HepG2 (cell line): Measurements from ENCODE around the gene FAM20A.
"Not testable (repeated sequence)": the region's sequence is repeated elsewhere in the genome, so short reads cannot be mapped to it uniquely, and the experiment has no call there.

ENCODE experiments used
- ARID2 ChIP-seq: sonication (generic); formaldehyde crosslinking; IDR thresholded peaks from 2 replicates; pipeline ENCODE4 v1.8.1; 2022; ENCODE audit warnings: mild to moderate bottlenecking, missing genetic modification reagents, borderline replicate concordance
- GATA4 ChIP-seq: sonication (generic); IDR thresholded peaks from 2 replicates; pipeline ENCODE4 v1.6.1; 2016; ENCODE audit warnings: antibody characterized with exemption, low read depth, borderline replicate concordance
- JUND ChIP-seq: sonication (generic); formaldehyde crosslinking; IDR thresholded peaks from 2 replicates; pipeline ENCODE4 v1.8.0; 2022; ENCODE audit warnings: mild to moderate bottlenecking, missing genetic modification reagents
- KMT2A ChIP-seq: sonication (generic); formaldehyde crosslinking; IDR thresholded peaks from 2 replicates; pipeline ENCODE4 v1.4.0; 2020; ENCODE audit warnings: missing genetic modification reagents
- RAD51 ChIP-seq: fragments of 450-650 bp; IDR thresholded peaks from 2 replicates; pipeline ENCODE4 v1.6.1; 2016; ENCODE audit warnings: borderline replicate concordance
- SRSF1 ChIP-seq: fragments of 200-400 bp; formaldehyde crosslinking; optimal IDR thresholded peaks from 2 replicates; pipeline ENCODE3; 2017; ENCODE audit warnings: mild to moderate bottlenecking, low read depth, low read length, moderate library complexity
- SSRP1 ChIP-seq: IDR thresholded peaks from 2 replicates; pipeline ENCODE4 v1.6.1; 2016; ENCODE audit warnings: control low read depth
- TCF12 ChIP-seq, 2 experiments: fragments of 450-650 bp in 1 of 2; sonication (generic) in 1 of 2; formaldehyde crosslinking in 1 of 2; IDR thresholded peaks; 2 replicates each; pipeline versions ENCODE4 v1.6.1 to v1.8.0; 2017 to 2022; ENCODE audit warnings: antibody characterized with exemption in 1 of 2, mild to moderate bottlenecking in 1 of 2, missing genetic modification reagents in 1 of 2, moderate library complexity in 1 of 2
- TCF7L2 ChIP-seq: IDR thresholded peaks from 2 replicates; pipeline ENCODE4 v1.6.1; 2011; ENCODE audit warnings: mild to moderate bottlenecking, low read depth, low read length, moderate library complexity
- YY1 ChIP-seq: IDR thresholded peaks from 2 replicates; pipeline ENCODE4 v1.6.1; 2011; ENCODE audit warnings: low read length, low read depth, moderate library complexity, mild to moderate bottlenecking; ENCODE audit not compliant: insufficient read depth, insufficient replicate concordance
- ZNF792 ChIP-seq: IDR thresholded peaks from 2 replicates; pipeline ENCODE4 v1.6.1; 2016
- TF ChIP-seq, protein P1 (sequence below): sonication (generic); formaldehyde crosslinking; IDR thresholded peaks from 2 replicates; pipeline ENCODE4 v1.5.0; 2020; ENCODE audit warnings: mild to moderate bottlenecking, missing genetic modification reagents, moderate library complexity
- TF ChIP-seq, protein P2 (sequence below): sonication (generic); formaldehyde crosslinking; IDR thresholded peaks from 2 replicates; pipeline ENCODE4 v1.4.0; 2020; ENCODE audit warnings: low read depth, mild to moderate bottlenecking, missing genetic modification reagents

DNA sequence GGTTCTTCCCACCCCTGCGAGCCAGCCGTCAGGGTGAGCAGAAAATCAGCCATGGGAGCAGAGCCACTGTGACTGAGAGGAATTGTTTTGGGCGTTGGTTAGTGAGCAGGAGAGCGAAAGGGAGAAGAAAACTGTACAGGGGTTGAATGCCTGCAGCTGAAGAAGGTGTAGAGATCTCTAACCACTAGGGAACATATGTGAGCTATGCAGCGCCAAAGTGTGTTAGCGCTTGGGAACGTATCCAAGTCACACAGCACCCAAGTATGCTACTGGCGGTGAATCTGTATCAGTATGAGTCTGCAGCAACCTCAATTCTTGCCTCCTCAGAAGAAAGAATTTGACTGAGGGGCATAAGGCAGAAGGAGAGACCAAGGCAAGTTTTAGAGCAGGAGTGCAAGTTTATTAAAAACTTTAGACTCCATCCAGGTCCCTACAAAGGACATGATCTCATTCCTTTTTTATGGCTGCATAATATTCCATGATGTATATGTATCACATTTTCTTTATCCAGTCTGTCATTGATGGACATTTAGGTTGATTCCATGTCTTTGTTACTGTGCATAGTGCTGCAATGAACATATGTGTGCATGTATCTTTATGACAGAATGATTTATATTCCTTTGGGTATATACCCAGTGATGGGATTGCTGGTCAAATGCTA lies 108.6 kb downstream of the FAM20A start:
- not testable (repeated sequence) for TF ChIP-seq KMT2A (CRISPR knock-in tag); SRSF1; TCF7L2; ARID2 (CRISPR knock-in tag); ZNF792 (CRISPR knock-in tag); SSRP1 (CRISPR knock-in tag); TCF12 (IDR thresholded peaks at IDR 0.05); TCF12 (CRISPR knock-in tag; IDR thresholded peaks at IDR 0.05); YY1; JUND (CRISPR knock-in tag); GATA4; RAD51
- TF ChIP-seq, protein P1, sequence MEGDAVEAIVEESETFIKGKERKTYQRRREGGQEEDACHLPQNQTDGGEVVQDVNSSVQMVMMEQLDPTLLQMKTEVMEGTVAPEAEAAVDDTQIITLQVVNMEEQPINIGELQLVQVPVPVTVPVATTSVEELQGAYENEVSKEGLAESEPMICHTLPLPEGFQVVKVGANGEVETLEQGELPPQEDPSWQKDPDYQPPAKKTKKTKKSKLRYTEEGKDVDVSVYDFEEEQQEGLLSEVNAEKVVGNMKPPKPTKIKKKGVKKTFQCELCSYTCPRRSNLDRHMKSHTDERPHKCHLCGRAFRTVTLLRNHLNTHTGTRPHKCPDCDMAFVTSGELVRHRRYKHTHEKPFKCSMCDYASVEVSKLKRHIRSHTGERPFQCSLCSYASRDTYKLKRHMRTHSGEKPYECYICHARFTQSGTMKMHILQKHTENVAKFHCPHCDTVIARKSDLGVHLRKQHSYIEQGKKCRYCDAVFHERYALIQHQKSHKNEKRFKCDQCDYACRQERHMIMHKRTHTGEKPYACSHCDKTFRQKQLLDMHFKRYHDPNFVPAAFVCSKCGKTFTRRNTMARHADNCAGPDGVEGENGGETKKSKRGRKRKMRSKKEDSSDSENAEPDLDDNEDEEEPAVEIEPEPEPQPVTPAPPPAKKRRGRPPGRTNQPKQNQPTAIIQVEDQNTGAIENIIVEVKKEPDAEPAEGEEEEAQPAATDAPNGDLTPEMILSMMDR (CRISPR knock-in tag): not testable (repeated sequence)
- TF ChIP-seq, protein P2, sequence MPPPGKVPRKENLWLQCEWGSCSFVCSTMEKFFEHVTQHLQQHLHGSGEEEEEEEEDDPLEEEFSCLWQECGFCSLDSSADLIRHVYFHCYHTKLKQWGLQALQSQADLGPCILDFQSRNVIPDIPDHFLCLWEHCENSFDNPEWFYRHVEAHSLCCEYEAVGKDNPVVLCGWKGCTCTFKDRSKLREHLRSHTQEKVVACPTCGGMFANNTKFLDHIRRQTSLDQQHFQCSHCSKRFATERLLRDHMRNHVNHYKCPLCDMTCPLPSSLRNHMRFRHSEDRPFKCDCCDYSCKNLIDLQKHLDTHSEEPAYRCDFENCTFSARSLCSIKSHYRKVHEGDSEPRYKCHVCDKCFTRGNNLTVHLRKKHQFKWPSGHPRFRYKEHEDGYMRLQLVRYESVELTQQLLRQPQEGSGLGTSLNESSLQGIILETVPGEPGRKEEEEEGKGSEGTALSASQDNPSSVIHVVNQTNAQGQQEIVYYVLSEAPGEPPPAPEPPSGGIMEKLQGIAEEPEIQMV (CRISPR knock-in tag): not testable (repeated sequence)
